Dermis microvascular lymphatic vessel endothelial cell (primary cell): ENCODE results near the gene ANK3. TPM values are rescaled to one million over a fixed set of nuclear protein-coding genes. Genes with fewer than 3 reads are reported as not detected.
A peak's percentile ranks its signal among the peaks of the same experiment; 100 is the strongest.

Experiments
- DNase-seq, 2 donors: peaks; one replicate each; pipeline versions ENCODE4 v3.0.0 to v3.0.0-alpha.2; 2010; ENCODE audit warnings: low read depth in 2 of 2
- total RNA-seq: library from RNA; depleted of rRNA; stranded (reverse); fragments of >200 nt; gene quantifications from 2 replicates; pipeline ENCODE4 v1.2.1, GENCODE V29; 2014

Gene ANK3
- 0.51 and 0.77 TPM in 2 replicates for total RNA-seq

DNA sequence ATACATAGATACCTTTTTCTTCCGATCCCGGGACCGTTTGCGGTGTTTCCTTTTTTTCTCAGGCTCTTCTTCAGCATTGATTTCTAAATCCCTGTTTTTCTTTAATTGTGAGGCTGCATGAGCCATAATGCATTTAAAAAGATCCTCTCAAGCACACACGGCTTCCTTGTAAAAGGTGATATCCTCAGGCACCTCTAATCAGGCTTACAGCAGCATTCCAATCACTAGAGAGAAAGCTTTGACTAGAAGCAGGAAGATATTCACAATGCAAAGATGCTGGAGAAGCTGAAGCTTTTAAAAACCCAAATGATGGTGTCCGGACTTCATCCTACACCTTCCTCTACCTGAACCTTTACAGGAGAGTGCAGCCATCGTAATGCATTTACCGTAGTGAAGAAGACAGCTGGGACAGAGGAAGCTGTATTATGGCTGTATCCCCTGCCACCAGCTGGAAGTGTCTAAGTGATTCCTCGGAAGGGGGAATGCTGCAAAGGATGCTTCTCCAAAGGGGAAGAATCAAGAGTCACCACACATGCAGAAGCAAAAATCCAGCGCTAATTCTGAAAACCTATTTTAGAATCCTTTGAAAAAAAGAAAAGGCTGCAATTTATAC lies at the start of gene ANK3:
Gene ANK3, minus strand, starts transcription at position 463 of the 613 bp plus-strand sequence. Its CDS starts 337 bp downstream, at position 126.
- no peak for DNase-seq

GRCh38 chr10:60434418-60435046 lies 44.9 kb upstream of the ANK3 start:
- DNase-seq = peak; percentile 51 to 75

GRCh38 chr10:60433684-60434083 lies 44.0 kb upstream of the ANK3 start:
- no peak for DNase-seq

DNA sequence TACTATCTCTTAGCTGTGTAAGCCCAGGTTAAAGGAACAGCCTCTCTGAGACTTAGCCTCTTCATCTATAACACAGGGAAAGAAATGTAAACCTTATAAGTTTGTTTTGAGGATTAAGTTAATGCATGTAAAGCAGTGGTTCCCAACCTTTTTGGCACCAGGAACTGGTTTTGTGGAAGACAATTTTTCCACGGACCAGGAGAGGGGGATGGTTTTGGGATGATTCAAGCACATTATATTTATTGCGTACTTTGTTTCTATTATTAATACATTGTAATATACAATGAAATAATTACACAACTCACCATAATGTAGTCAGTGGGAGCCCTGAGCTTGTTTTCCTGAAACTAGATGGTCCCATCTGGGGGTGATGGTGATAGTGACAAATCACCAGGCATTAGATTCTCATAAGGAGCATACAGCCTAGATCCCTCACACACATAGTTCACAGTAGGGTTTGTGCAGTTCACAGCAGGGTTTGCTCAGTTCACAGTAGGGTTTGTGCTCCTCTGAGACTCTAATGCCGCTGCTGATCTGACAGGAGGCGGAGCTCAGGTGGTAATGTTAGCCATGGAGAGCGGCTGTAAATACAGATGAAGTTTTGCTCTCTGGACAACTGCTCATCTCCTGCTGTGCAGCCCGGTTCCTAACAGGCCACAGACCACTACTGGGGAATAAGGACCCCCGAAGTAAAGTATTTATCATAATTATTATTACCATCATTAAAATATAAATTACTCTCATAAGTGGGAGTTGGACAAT lies 41.3 kb upstream of the ANK3 start:
- DNase-seq = no peak

- DNase-seq = peak in 1 of 2 donors; percentile 74
Observed at GRCh38 chr10:60430017-60430416, 40.3 kb upstream of the ANK3 start.

- peak in 1 of 2 donors; percentile 49 for DNase-seq
Observed at GRCh38 chr10:60429084-60429849, 39.6 kb upstream of the ANK3 start.

GRCh38 chr10:60428387-60428737 lies 38.7 kb upstream of the ANK3 start:
- no peak for DNase-seq

DNA sequence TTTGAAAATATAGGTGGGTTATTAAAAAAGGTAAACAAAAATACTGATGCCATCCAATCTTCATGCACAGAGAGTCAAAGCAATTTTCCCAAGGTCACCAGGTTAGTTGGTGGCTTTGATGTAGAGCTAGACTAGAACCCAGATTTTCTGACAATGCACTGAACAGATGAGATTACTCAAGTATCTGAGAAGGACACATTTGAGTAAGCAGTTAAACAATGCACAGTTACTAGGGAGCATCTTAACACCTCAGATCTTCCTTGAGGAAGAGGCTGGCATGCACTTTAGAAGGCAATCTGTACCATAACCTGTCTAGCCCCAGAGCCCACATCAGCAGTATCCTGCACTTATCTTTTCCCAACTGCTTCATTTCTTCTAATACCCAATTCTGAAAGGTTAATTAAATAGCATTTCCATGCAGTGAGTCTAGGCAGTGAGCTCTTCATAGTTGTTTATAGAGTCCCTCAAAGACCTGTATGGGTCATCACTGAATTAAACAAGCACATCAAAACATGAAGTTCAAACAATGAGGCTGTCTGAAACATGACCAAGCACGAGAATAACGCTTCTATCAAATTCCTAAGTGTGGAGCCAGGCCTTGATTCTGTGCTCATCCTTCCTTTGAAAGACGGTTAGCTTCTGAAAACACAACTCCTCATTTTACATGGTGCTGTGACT lies 38.2 kb upstream of the ANK3 start:
- no peak for DNase-seq

DNA sequence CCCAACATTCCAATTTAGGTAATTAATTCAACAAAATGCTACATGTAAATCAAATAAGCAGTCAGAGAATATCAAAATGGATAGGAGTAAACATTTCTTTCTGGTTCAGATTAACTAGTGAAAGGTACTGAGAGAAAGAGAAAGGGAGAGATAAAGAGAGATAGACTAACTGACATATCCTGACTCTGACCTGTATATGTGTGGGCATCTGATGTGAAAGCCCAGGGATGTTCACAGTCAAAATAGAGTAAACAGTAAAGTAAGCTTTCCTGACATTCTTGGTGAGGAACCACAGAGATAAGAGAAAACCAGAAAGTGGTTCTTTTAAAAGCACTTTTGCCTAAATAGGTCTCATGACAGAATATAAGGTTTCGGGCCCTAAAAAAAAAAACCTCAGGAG lies 37.5 kb upstream of the ANK3 start:
- no peak for DNase-seq

GRCh38 chr10:60426425-60426824 lies 36.8 kb upstream of the ANK3 start:
- peak in 1 of 2 donors; percentile 80 for DNase-seq

DNA sequence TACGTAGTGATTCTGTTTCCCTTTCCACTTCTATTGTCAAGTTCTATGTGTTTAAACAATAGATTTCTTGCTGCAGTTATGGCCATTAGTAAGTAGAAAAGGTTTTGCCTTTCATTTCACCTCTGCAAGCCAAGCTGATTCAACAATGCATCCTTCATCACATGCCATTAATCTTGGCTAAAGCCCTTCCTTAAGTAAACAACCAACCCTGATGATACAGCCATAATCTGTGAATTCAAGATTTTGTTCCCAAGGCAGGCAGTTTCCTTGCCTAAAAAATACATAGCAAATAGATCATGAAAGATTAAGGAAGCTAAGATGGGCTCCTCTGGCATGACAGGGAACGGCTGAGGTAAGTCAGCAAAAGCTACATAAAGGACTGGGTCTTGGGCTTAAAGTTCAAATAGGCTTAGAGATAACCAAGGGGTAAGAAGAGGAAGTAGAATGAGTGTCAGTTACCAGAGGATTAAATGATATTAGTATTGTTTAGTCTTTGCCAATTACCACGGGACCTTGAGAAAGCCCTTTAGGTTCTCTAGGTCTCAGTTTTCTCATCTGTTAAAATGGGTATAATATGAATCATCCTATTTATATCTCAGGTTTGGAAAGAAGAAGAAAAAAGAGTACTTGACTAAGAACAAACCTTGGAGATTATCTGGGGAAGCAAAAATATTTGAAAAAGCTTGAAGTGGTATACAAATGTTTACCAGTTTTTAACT lies 35.9 kb upstream of the ANK3 start:
- peak in 1 of 2 donors; percentile 94 for DNase-seq

DNA sequence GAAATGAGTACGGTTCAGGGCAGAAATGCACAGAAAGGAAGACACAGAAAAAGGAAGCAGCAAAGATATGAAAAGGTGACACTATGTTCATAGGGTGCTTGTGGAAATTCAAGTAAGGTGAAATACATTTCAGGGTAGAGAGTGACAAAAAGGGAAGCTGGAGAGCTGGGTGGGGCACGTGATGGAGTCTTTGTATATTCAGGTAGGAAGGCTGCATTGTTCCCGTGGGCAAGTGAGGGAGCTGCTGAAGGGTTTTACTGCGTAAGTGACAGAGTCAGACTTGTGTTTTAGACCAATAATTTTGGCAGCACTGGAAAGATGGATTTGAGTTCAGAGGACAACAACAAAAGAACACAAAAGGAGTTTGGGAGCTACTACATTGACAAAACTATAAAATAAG lies 35.3 kb upstream of the ANK3 start:
- DNase-seq = no peak

- no peak for DNase-seq
Observed at GRCh38 chr10:60423920-60424319, 34.2 kb upstream of the ANK3 start.

DNA sequence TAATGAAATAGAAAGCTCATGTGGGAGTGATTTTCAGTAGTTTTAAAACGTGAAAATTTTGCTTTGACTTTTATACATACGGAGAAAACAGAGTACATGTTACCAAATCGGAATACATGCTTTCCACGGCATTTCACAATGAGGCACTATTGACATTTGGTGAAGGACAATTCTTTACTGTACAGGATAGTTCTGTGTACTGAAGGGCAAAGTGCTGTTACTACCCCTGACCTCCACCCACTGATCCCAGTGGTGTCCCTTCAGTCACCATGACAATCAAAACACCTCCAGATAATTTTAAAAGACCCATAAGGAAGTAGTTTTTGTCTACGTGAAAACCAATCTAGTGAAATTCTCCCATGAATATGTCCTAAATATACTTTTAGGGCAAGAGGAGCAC lies 33.1 kb upstream of the ANK3 start:
- no peak for DNase-seq

- DNase-seq = no peak
Observed at GRCh38 chr10:60420991-60421894, 31.6 kb upstream of the ANK3 start.

- no peak for DNase-seq
Observed at GRCh38 chr10:60419249-60419648, 29.6 kb upstream of the ANK3 start.

GRCh38 chr10:60417901-60418300 lies 28.2 kb upstream of the ANK3 start:
- no peak for DNase-seq

GRCh38 chr10:60417024-60417423 lies 27.3 kb upstream of the ANK3 start:
- no peak for DNase-seq

DNA sequence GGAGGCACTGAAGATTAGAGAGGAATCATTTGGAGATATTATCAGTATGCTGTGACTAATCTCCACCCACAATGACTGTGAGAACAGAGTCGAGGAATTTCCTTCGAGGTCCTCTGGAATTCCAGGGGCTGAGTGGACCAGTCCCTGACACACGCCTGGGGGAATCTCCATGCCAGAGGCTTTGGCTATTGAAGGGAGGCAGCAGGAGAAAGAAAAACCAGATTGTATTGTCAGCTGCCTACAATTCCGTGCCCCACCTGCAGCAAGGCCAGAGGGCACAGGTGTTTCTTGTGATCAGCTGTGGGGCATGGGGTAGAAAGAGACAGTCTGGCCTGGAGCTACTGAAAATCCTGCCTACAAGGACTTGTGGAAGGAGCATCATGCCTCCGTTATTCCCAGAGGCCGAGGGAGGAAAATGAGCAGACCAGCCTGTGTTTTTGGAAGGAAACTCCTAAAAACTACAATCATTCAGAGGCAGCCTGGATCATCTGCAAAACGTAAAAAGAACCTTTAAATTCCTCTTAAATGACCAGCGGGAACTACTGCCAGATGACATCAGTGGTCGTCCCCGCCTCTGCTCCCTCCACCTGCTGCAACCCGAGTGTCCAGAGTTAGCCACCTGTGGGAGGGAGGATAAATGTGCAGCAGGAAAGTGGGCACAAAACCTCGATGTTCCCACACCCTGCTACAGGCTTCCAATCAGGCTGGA lies 25.4 kb upstream of the ANK3 start:
- DNase-seq = peak in 1 of 2 donors; percentile 81
